GM18498 (cell line): ENCODE data around the gene ATF3.
"Not testable (repeated sequence)": the region's sequence is repeated elsewhere in the genome, so short reads cannot be mapped to it uniquely, and the experiment has no call there.

Experiments used
- ATAC-seq: cut with Tn5 transposase; IDR thresholded peaks from one replicate; pipeline ENCODE4 v1.9.1; 2021; ENCODE audit warnings: mild to moderate bottlenecking, moderate library complexity; ENCODE audit not compliant: unreplicated experiment

The ATF3 gene

GRCh38 chr1:212625781-212626450, 17.4 kb downstream of the ATF3 start:
- ATAC-seq = no peak

- ATAC-seq = no peak
Measured at GRCh38 chr1:212628046-212628445, 19.5 kb downstream of the ATF3 start.

- ATAC-seq = no peak
Measured at GRCh38 chr1:212628813-212629415, 20.4 kb downstream of the ATF3 start.

GRCh38 chr1:212629450-212630157, 21.0 kb downstream of the ATF3 start:
- ATAC-seq = no peak

GRCh38 chr1:212630158-212630900, 21.8 kb downstream of the ATF3 start:
- peak; percentile 97 for ATAC-seq

- no peak for ATAC-seq
Measured at GRCh38 chr1:212633161-212633560, 24.6 kb downstream of the ATF3 start.

GRCh38 chr1:212634252-212634651, 25.7 kb downstream of the ATF3 start:
- no peak for ATAC-seq

GRCh38 chr1:212635141-212635631, 26.6 kb downstream of the ATF3 start:
- ATAC-seq = no peak

GRCh38 chr1:212637902-212638301, 29.3 kb downstream of the ATF3 start:
- ATAC-seq = no peak

GRCh38 chr1:212638492-212639151, 30.1 kb downstream of the ATF3 start:
- ATAC-seq = no peak

- not testable (repeated sequence) for ATAC-seq
Measured at GRCh38 chr1:212639524-212639923, 31.0 kb downstream of the ATF3 start.

GRCh38 chr1:212640223-212640878, 31.8 kb downstream of the ATF3 start:
- no peak for ATAC-seq

- no peak for ATAC-seq
Measured at GRCh38 chr1:212641956-212642355, 33.4 kb downstream of the ATF3 start.

- ATAC-seq = no peak
Measured at GRCh38 chr1:212643877-212644276, 35.3 kb downstream of the ATF3 start.

- no peak for ATAC-seq
Measured at GRCh38 chr1:212644866-212645545, 36.4 kb downstream of the ATF3 start.

GRCh38 chr1:212645546-212646543, 37.3 kb downstream of the ATF3 start:
- ATAC-seq = no peak

- ATAC-seq = no peak
Measured at GRCh38 chr1:212646588-212646987, 38.0 kb downstream of the ATF3 start.

- no peak for ATAC-seq
Measured at GRCh38 chr1:212647004-212647403, 38.4 kb downstream of the ATF3 start.
